ENCODE data around the gene POP5.

The POP5 gene

GRCh38 chr12:120588948-120589930 is 8.0 kb upstream of the POP5 start:
- H3K27me3 ChIP-seq: peaks cover 24% of the 10 kb centered on the region
- peaks cover 9% of the 10 kb centered on the region for H4K20me1 ChIP-seq
- no peak overlapping the region for H3K4me2 ChIP-seq
- no peak overlapping the region for H3K27ac ChIP-seq
- H3K36me3 ChIP-seq: no peaks in the 10 kb centered on the region
- peaks cover 6% of the 10 kb centered on the region; the same call in 1 of the 2 replicates for H3K4me1 ChIP-seq
- no peak for TF ChIP-seq Cebpa-rat (IDR thresholded peaks at IDR 0.05)
- no peaks in the 10 kb centered on the region for H3K9me3 ChIP-seq
- no peak overlapping the region for H3K9ac ChIP-seq
- H3K4me3 ChIP-seq: no peak overlapping the region

- peaks cover 11% of the 10 kb centered on the region; the same call in 1 of the 2 replicates for H3K4me1 ChIP-seq
- TF ChIP-seq Cebpa-rat (IDR thresholded peaks at IDR 0.05): no peak
- peaks cover 32% of the 10 kb centered on the region for H3K27me3 ChIP-seq
- peaks cover 16% of the 10 kb centered on the region for H4K20me1 ChIP-seq
- H3K27ac ChIP-seq: no peak overlapping the region
- H3K36me3 ChIP-seq: no peaks in the 10 kb centered on the region
- H3K9ac ChIP-seq: no peak overlapping the region
- no peak overlapping the region for H3K4me2 ChIP-seq
- H3K9me3 ChIP-seq: no peaks in the 10 kb centered on the region
- H3K4me3 ChIP-seq: no peak overlapping the region
These were observed 7.2 kb upstream of the POP5 start for GRCh38 chr12:120588371-120588770.

GRCh38 chr12:120586860-120587259 is 5.7 kb upstream of the POP5 start:
- Histone ChIP-seq H3K4me2 (no peak overlapping the region), H3K9me3 (no peaks in the 10 kb centered on the region), H4K20me1 (peaks cover 16% of the 10 kb centered on the region), H3K27ac (no peak overlapping the region), H3K4me1 (peaks cover 19% of the 10 kb centered on the region), H3K4me3 (no peak overlapping the region), H3K27me3 (peaks cover 42% of the 10 kb centered on the region), H3K9ac (no peak overlapping the region), H3K36me3 (no peaks in the 10 kb centered on the region)
- TF ChIP-seq Cebpa-rat (IDR thresholded peaks at IDR 0.05): no peak

- Histone ChIP-seq H3K27ac (no peak overlapping the region), H3K4me2 (no peak overlapping the region), H3K9me3 (no peaks in the 10 kb centered on the region), H4K20me1 (peaks cover 16% of the 10 kb centered on the region), H3K36me3 (no peaks in the 10 kb centered on the region), H3K27me3 (peaks cover 42% of the 10 kb centered on the region), H3K4me3 (no peak overlapping the region), H3K4me1 (peaks cover 21% of the 10 kb centered on the region), H3K9ac (no peak overlapping the region)
- TF ChIP-seq Cebpa-rat (IDR thresholded peaks at IDR 0.05): no peak
These were observed 5.0 kb upstream of the POP5 start for GRCh38 chr12:120586206-120586605.

- peaks cover 25% of the 10 kb centered on the region for H4K20me1 ChIP-seq
- H3K4me3 ChIP-seq: peak overlapping the region; percentile 61
These were observed 3.3 kb upstream of the POP5 start for GRCh38 chr12:120584343-120585149.

GRCh38 chr12:120583478-120584030 is 2.4 kb upstream of the POP5 start:
- TF ChIP-seq Cebpa-rat (IDR thresholded peaks at IDR 0.05): no peak
- no peak overlapping the region for H3K4me3 ChIP-seq
- H3K4me2 ChIP-seq: peak overlapping the region; percentile 11; the same call in 1 of the 2 replicates
- H3K27me3 ChIP-seq: peaks cover 42% of the 10 kb centered on the region
- H3K36me3 ChIP-seq: peaks cover 13% of the 10 kb centered on the region
- H3K9ac ChIP-seq: no peak overlapping the region
- H3K9me3 ChIP-seq: no peaks in the 10 kb centered on the region
- H3K4me1 ChIP-seq: peaks cover 32% of the 10 kb centered on the region
- peaks cover 30% of the 10 kb centered on the region for H4K20me1 ChIP-seq
- H3K27ac ChIP-seq: no peak overlapping the region

More at GRCh38 chr12:120584343-120585149, 3.3 kb upstream of the POP5 start:
- Histone ChIP-seq H3K4me2 (peak overlapping the region; percentile 86), H3K27ac (no peak overlapping the region), H3K36me3 (peaks cover 3% of the 10 kb centered on the region), H3K4me1 (peaks cover 32% of the 10 kb centered on the region), H3K9me3 (no peaks in the 10 kb centered on the region), H3K27me3 (peaks cover 42% of the 10 kb centered on the region), H3K9ac (peak overlapping the region; percentile 45; the same call in 1 of the 2 replicates)
- TF ChIP-seq Cebpa-rat (IDR thresholded peaks at IDR 0.05): no peak

GRCh38 chr12:120581998-120582397 is 796 bp upstream of the POP5 start:
- H3K27ac ChIP-seq: no peak overlapping the region
- H3K4me3 ChIP-seq: peak overlapping the region; percentile 81

GRCh38 chr12:120579179-120579578 is 2.0 kb downstream of the POP5 start:
- H3K4me1 ChIP-seq: peaks cover 26% of the 10 kb centered on the region
- H3K4me3 ChIP-seq: no peak overlapping the region
- no peak overlapping the region for H3K27ac ChIP-seq
- TF ChIP-seq Cebpa-rat (IDR thresholded peaks at IDR 0.05): no peak
- peaks cover 40% of the 10 kb centered on the region; the same call in 1 of the 2 replicates for H4K20me1 ChIP-seq
- H3K36me3 ChIP-seq: peaks cover 57% of the 10 kb centered on the region
- no peaks in the 10 kb centered on the region for H3K9me3 ChIP-seq
- H3K4me2 ChIP-seq: no peak overlapping the region
- H3K9ac ChIP-seq: no peak overlapping the region
- peaks cover 18% of the 10 kb centered on the region for H3K27me3 ChIP-seq

More at GRCh38 chr12:120581998-120582397, 796 bp upstream of the POP5 start:
- H3K4me1 ChIP-seq: peaks cover 32% of the 10 kb centered on the region
- no peaks in the 10 kb centered on the region for H3K9me3 ChIP-seq
- H3K4me2 ChIP-seq: peak overlapping the region; percentile 93
- peaks cover 42% of the 10 kb centered on the region for H3K27me3 ChIP-seq
- peak overlapping the region; percentile 67 for H3K9ac ChIP-seq
- no peak for TF ChIP-seq Cebpa-rat (IDR thresholded peaks at IDR 0.05)
- peaks cover 29% of the 10 kb centered on the region for H3K36me3 ChIP-seq
- H4K20me1 ChIP-seq: peaks cover 39% of the 10 kb centered on the region

- no peak overlapping the region for H3K4me3 ChIP-seq
- no peaks in the 10 kb centered on the region for H3K4me1 ChIP-seq
- H3K36me3 ChIP-seq: peaks cover 100% of the 10 kb centered on the region
- no peak overlapping the region for H3K9ac ChIP-seq
- H3K4me2 ChIP-seq: no peak overlapping the region
- H3K27me3 ChIP-seq: no peaks in the 10 kb centered on the region
- H4K20me1 ChIP-seq: peaks cover 59% of the 10 kb centered on the region
- no peaks in the 10 kb centered on the region for H3K9me3 ChIP-seq
- TF ChIP-seq Cebpa-rat (IDR thresholded peaks at IDR 0.05): no peak
- H3K27ac ChIP-seq: no peak overlapping the region
These were observed 7.1 kb downstream of the POP5 start for GRCh38 chr12:120574106-120574505.

Measured in BLaER1 (cell line).